ENCODE results near the gene BAD.

DNA sequence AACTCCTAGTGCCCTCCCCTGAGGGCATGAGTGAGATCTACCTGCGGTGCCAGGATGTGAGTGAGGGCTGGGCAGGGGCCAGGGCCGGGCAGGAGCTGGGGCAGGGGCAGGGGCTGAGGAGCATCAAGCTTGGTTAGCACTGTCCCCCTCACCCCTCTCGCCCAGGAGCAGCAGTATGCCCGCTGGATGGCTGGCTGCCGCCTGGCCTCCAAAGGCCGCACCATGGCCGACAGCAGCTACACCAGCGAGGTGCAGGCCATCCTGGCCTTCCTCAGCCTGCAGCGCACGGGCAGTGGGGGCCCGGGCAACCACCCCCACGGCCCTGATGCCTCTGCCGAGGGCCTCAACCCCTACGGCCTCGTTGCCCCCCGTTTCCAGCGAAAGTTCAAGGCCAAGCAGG, 64.2 kb downstream of the BAD start:
- TF ChIP-seq, protein P1, sequence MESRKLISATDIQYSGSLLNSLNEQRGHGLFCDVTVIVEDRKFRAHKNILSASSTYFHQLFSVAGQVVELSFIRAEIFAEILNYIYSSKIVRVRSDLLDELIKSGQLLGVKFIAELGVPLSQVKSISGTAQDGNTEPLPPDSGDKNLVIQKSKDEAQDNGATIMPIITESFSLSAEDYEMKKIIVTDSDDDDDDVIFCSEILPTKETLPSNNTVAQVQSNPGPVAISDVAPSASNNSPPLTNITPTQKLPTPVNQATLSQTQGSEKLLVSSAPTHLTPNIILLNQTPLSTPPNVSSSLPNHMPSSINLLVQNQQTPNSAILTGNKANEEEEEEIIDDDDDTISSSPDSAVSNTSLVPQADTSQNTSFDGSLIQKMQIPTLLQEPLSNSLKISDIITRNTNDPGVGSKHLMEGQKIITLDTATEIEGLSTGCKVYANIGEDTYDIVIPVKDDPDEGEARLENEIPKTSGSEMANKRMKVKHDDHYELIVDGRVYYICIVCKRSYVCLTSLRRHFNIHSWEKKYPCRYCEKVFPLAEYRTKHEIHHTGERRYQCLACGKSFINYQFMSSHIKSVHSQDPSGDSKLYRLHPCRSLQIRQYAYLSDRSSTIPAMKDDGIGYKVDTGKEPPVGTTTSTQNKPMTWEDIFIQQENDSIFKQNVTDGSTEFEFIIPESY (IDR thresholded peaks at IDR 0.05), result no peak
- TF ChIP-seq, protein P2, sequence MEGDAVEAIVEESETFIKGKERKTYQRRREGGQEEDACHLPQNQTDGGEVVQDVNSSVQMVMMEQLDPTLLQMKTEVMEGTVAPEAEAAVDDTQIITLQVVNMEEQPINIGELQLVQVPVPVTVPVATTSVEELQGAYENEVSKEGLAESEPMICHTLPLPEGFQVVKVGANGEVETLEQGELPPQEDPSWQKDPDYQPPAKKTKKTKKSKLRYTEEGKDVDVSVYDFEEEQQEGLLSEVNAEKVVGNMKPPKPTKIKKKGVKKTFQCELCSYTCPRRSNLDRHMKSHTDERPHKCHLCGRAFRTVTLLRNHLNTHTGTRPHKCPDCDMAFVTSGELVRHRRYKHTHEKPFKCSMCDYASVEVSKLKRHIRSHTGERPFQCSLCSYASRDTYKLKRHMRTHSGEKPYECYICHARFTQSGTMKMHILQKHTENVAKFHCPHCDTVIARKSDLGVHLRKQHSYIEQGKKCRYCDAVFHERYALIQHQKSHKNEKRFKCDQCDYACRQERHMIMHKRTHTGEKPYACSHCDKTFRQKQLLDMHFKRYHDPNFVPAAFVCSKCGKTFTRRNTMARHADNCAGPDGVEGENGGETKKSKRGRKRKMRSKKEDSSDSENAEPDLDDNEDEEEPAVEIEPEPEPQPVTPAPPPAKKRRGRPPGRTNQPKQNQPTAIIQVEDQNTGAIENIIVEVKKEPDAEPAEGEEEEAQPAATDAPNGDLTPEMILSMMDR (IDR thresholded peaks at IDR 0.05; ENCODE audit: low read depth, low read length, missing input control), result no peak
- no peak for TF ChIP-seq REST (IDR thresholded peaks at IDR 0.05)
- no peak for TF ChIP-seq JUND (IDR thresholded peaks at IDR 0.05)
- TF ChIP-seq MAX (IDR thresholded peaks at IDR 0.05), result no peak
- no peak for TF ChIP-seq TAF1 (conservative IDR thresholded peaks at IDR 0.05)
- no peak for TF ChIP-seq GABPA (IDR thresholded peaks at IDR 0.05 in 1 of 2, conservative IDR thresholded peaks at IDR 0.05 in 1 of 2)
- TF ChIP-seq FOXA1 (IDR thresholded peaks at IDR 0.05), result no peak
- TF ChIP-seq SP1 (IDR thresholded peaks at IDR 0.05), result no peak
- TF ChIP-seq EGR1 (IDR thresholded peaks at IDR 0.05; ENCODE audit: low read depth in 2 of 2), result no peak
- no peak for TF ChIP-seq RAD21 (IDR thresholded peaks at IDR 0.05)
- TF ChIP-seq RXRA (IDR thresholded peaks at IDR 0.05), result no peak
- no peak for TF ChIP-seq YY1 (IDR thresholded peaks at IDR 0.05)
